RWPE1 (cell line): ENCODE measurements around the gene FBXO21.

Experiments
- CTCF ChIA-PET: fragments of 350-600 bp; sonication (Branson Sonifier 250); formaldehyde crosslinking; extraction: SDS; loops from one replicate; lab custom pipeline; 2021; lab: Yijun Ruan, JAX
- POLR2A ChIA-PET: fragments of 400-600 bp; formaldehyde crosslinking; extraction: SDS; loops from one replicate; lab custom pipeline; 2020; ENCODE audit warnings: antibody characterized with exemption; ENCODE audit not compliant: low non-redundant PET; lab: Yijun Ruan, JAX
- DNase-seq: peaks from one replicate; pipeline ENCODE4 v3.0.0; 2012; ENCODE audit warnings: low spot score
- H3K27ac ChIP-seq: fragments of 450-650 bp; 2 replicates; pipeline ENCODE4 v1.5.1; 2017
- TF ChIP-seq, protein P1 (sequence below): fragments of 450-650 bp; conservative IDR thresholded peaks from 2 replicates; pipeline ENCODE4 v1.5.1; 2017; ENCODE audit warnings: low read depth, mild to moderate bottlenecking

Gene FBXO21

DNA sequence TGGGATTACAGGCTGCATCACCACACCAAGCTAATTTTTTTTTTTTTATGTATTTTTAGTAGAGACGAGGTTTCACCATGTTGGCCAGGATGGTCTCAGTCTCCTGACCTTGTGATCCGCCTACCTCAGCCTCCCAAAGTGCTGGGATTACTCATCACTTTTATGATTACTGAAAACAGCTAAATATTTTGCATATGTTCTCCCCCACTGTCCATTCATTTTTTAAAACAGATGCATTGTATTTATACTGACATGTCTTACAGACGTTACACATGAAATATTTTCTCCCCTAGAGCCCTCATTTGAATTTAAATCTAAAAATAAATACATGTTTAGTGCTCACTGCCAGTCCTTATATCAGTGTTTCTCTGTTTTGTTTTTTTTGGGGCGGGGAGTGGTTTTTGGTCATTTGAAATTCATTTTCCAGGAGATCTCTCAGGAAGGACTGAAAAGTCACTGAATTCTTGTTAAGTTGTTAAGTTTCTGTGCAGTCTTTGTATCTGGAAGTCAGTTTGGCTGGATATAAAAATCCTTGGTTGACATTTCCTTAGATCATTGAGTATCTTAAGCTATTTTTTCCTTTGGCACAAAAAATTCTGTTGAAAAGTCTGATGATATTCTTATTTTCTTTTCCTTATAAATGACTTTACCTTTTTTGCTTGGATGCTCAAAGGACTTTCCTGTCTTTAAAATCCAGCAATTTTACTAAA is 9.4 kb downstream of the FBXO21 start:
- CTCF ChIA-PET, result interaction anchor here (0.7 kb wide), 1 partner anchor 186 kb away, joined by 4 read pairs; no protein-coding TSS in a partner anchor
- POLR2A ChIA-PET, result no interaction called here
- no peak for DNase-seq
- TF ChIP-seq, protein P1, sequence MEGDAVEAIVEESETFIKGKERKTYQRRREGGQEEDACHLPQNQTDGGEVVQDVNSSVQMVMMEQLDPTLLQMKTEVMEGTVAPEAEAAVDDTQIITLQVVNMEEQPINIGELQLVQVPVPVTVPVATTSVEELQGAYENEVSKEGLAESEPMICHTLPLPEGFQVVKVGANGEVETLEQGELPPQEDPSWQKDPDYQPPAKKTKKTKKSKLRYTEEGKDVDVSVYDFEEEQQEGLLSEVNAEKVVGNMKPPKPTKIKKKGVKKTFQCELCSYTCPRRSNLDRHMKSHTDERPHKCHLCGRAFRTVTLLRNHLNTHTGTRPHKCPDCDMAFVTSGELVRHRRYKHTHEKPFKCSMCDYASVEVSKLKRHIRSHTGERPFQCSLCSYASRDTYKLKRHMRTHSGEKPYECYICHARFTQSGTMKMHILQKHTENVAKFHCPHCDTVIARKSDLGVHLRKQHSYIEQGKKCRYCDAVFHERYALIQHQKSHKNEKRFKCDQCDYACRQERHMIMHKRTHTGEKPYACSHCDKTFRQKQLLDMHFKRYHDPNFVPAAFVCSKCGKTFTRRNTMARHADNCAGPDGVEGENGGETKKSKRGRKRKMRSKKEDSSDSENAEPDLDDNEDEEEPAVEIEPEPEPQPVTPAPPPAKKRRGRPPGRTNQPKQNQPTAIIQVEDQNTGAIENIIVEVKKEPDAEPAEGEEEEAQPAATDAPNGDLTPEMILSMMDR, result no peak
- no peak overlapping the region for H3K27ac ChIP-seq

DNA sequence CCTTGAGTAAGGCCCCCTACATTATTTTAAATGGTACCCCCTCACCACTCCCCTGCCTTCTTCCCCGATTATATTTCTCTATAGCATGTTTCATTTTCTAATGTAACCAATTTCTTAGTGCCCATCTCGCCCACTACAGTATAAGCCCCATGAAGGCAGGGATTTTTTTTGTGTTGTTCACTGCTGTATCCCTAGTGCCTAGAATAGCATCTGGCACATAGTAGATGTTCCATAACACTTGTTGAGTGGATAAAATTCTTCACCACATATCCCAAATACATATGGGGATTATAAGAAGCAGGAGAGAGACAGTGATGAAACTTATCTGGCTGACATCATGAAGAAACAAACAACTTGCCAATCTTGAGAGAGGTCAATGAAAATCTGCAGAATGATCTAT is 11.5 kb downstream of the FBXO21 start:
- DNase-seq, result no peak
- POLR2A ChIA-PET, result no interaction called here
- no peak overlapping the region for H3K27ac ChIP-seq
- TF ChIP-seq, protein P1, result no peak
- CTCF ChIA-PET, result interaction anchor here (0.6 kb wide), 1 partner anchor 482 kb away, joined by 3 read pairs; no protein-coding TSS in a partner anchor

DNA sequence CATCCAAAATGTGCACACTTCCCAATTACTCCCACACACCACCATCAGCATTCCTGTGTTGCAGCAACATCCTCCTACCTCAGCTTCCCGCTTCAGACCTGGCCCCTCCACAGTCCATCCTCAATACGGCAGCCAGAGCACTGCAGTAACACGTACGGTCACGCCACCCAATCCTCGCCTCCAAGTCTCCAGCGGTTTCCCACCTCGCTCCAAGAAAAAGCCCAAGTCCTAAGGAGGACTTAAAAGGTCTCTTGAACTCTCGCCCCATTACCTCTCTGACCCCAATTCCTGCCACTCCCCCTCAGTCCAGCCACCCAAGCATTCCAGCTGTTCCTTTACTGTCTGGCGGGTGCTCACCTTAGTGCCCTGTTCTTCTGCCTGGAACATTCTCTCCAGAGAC is 12.0 kb downstream of the FBXO21 start:
- TF ChIP-seq, protein P1, result no peak
- POLR2A ChIA-PET, result no interaction called here
- H3K27ac ChIP-seq, result no peak overlapping the region
- CTCF ChIA-PET, result no interaction called here
- DNase-seq, result no peak

DNA sequence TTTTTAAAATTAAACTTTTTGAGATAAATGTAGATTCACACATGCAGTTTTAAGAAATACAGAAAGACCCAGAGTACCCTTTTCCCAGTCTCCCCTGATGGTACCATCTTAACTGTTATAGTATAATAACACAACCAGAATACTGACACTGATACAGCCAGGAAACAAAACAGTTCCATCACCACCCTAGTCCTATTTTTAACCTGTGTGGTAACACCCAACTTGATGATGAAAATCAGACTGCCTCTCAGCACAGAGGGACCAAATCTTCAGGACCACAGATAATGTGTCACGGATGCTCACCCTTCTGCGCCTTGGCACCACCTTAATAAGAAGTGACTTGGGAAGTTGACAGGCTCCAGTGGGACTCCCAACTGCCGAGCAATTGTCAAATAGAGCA is 18.1 kb downstream of the FBXO21 start:
- ChIA-PET CTCF (no interaction called here), POLR2A (no interaction called here)
- no peak overlapping the region for H3K27ac ChIP-seq

DNA sequence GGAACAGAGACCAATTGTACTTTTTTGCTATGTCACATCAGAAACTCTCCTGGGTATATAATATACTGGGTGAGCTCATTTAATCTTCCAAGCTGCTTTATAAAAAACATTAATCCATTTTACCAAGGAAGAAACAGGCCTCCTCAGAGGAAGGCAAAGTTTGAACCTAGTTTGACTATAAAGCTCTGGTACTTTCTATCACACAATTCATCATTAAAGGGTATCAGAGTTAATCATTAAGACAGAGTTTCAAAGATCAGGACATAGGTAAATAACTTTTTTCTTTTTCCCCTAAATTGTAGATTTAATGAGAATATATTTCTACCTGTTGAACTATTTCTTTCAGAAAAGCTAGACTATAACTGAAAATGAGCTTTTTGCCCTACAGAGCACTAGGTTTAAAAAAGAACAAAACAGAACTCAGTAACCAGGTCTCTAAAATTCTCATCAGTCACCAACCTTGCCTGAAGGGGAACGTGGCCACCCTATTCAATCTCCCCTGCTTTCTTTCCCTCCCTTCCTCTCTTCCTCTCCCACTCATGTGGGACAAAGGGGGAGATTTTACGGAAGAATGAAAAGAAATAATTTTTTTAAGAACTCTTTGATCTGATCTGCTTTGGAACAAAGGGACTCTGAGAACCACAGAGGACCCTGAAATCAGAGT is 18.6 kb downstream of the FBXO21 start:
- POLR2A ChIA-PET, result no interaction called here
- CTCF ChIA-PET, result no interaction called here

More for the DNA sequence above, 18.1 kb downstream of the FBXO21 start:
- DNase-seq, result no peak
- TF ChIP-seq, protein P1, result no peak

DNA sequence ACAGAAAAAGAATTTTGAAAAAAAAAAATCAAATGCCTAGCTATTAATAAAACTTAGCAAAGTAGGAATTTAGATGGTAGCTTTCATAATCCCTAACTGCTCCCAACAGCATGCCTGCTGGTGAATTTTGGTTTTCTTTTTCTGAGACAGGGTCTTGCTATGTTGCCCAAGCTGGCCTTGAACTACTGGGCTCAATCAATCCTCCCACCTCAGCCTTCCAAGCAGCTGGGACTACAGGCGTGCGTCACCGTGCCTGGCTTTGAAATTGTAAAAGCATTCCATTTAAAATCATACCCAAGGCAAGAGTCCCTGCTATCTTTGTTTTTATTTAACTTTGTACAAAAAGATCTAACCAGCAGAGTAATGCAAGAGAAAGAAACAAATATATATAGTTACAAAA is 20.7 kb downstream of the FBXO21 start:
- no peak overlapping the region for H3K27ac ChIP-seq
- ChIA-PET CTCF (interaction anchor here (0.7 kb wide), 1 partner anchor 920 kb away, joined by 3 read pairs; no protein-coding TSS in a partner anchor), POLR2A (no interaction called here)
- TF ChIP-seq, protein P1, result no peak
- DNase-seq, result no peak

More for the DNA sequence above, 18.6 kb downstream of the FBXO21 start:
- TF ChIP-seq, protein P1, result no peak
- no peak for DNase-seq
- no peak overlapping the region for H3K27ac ChIP-seq
